Activated T-cell treated with anti-CD3 and anti-CD28 coated beads, Interleukin-2, amount 50 U/mL, for 4 hours (primary cell): Measurements from ENCODE around the gene EML5. TPM values are rescaled to one million over a fixed set of nuclear protein-coding genes. Genes with fewer than 3 reads are reported as not detected.
"Not testable (repeated sequence)": the region's sequence is repeated elsewhere in the genome, so short reads cannot be mapped to it uniquely, and the experiment has no call there.

Source experiments
- ATAC-seq, 2 donors: fragments of 200-7000 bp; cut with Tn5 transposase; one replicate each; pipeline ENCODE4 v1.10.0; 2021
- DNase-seq: peaks from one replicate; pipeline ENCODE4 v3.0.0-alpha.2; 2020
- H3K27me3 Mint-ChIP-seq: one replicate; pipeline ENCODE4 v1.8.0; 2021; ENCODE audit warnings: low read depth, mixed read lengths
- H3K36me3 Mint-ChIP-seq: one replicate; pipeline ENCODE4 v1.8.0; 2022; ENCODE audit warnings: mixed read lengths; ENCODE audit not compliant: insufficient read depth
- H3K4me1 Mint-ChIP-seq: one replicate; pipeline ENCODE4 v1.8.0; 2021; ENCODE audit warnings: low read depth, mixed read lengths
- H3K4me3 Mint-ChIP-seq: one replicate; pipeline ENCODE4 v1.8.0; 2021; ENCODE audit warnings: mild to moderate bottlenecking, moderate library complexity, mixed read lengths
- H3K9me3 Mint-ChIP-seq: one replicate; pipeline ENCODE4 v1.8.0; 2021; ENCODE audit warnings: mixed read lengths
- total RNA-seq, 3 donors: library from RNA; stranded (reverse); gene quantifications; one replicate each; pipeline ENCODE4 v1.2.1, GENCODE V29; 2021

The EML5 gene
- total RNA-seq, 3 donors from 2014 or later = 3.6 to 4.1 (median 4.0) TPM

DNA sequence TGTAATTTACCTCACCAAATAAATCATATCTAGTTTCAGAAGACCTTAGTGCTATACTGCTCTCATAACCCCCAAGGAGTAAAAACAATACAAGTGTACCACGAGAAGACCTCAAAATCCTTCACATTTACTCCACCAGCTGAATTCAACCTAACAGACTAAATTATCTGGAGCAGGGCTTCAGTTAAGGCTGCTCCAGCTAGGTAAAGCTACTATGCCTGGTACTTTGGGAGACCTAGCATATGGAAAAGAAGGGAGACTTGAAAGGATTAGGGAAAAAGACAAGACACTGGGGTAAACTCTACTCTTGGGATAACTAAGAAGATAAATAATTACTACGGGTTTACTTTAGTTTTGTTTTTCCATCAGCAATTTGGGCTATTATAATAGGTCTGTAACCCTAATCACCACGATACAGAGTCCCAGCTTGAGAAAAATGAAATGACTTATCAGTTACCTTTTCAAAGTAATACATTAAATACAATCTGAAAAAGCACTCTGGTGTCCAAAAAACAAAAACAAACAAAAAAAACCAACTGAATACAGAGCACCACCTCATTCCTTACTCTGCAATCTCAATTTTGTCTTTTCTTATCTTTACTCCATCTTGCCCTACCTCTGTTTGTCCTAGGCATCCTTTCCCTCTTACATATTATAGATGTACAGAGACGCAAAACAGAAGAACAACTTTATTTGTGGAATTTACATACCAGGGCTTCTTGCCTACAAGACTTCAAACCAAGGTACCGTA, 2.1 kb downstream of the EML5 start:
- Mint-ChIP-seq H3K9me3 (no peaks in the 10 kb centered on the region), H3K4me3 (peak overlapping the region; percentile 88), H3K36me3 (peaks cover 2% of the 10 kb centered on the region), H3K27me3 (no peaks in the 10 kb centered on the region), H3K4me1 (peaks cover 28% of the 10 kb centered on the region)
- DNase-seq (no peak), ATAC-seq (no peak)

- H3K36me3 Mint-ChIP-seq, H3K9me3 Mint-ChIP-seq, DNase-seq, H3K4me3 Mint-ChIP-seq, H3K27me3 Mint-ChIP-seq: not testable (repeated sequence)
- ATAC-seq = peak; percentile 5 to 13
- peaks cover 28% of the 10 kb centered on the region for H3K4me1 Mint-ChIP-seq
These were observed 3.2 kb downstream of the EML5 start for GRCh38 chr14:88789573-88789972.

GRCh38 chr14:88786715-88787114, 6.0 kb downstream of the EML5 start:
- no peaks in the 10 kb centered on the region for H3K27me3 Mint-ChIP-seq
- peaks cover 18% of the 10 kb centered on the region for H3K4me1 Mint-ChIP-seq
- DNase-seq (no peak), ATAC-seq (no peak)
- peaks cover 16% of the 10 kb centered on the region for H3K9me3 Mint-ChIP-seq
- no peak overlapping the region for H3K4me3 Mint-ChIP-seq
- H3K36me3 Mint-ChIP-seq = peaks cover 14% of the 10 kb centered on the region

DNA sequence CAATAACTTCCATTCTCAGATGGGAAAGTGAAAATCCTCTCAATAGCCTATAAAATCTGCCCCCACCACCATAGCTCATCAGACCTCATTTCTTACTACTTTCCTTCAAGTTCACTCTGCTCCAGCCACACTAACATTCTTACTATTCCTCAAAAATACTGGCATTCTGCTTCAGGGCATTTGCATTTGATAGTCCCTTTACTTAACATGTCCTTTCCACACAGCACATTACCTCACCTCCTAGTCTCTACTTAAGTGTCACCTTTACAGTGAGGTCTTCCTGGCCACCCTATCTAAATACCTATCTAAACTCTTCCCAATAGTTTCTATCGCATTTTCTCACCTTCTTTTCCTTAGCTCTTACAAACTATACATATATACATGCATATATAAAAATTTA, 6.8 kb downstream of the EML5 start:
- DNase-seq (no peak), ATAC-seq (no peak)
- Mint-ChIP-seq H3K9me3 (peaks cover 18% of the 10 kb centered on the region), H3K4me1 (peaks cover 11% of the 10 kb centered on the region), H3K27me3 (no peaks in the 10 kb centered on the region), H3K4me3 (no peak overlapping the region), H3K36me3 (peaks cover 15% of the 10 kb centered on the region)

GRCh38 chr14:88775532-88775931, 17.2 kb downstream of the EML5 start:
- no peak for ATAC-seq

GRCh38 chr14:88770736-88771135, 22.0 kb downstream of the EML5 start:
- Mint-ChIP-seq H3K9me3 (peaks cover 18% of the 10 kb centered on the region), H3K4me1 (no peaks in the 10 kb centered on the region), H3K27me3 (no peaks in the 10 kb centered on the region), H3K36me3 (peaks cover 9% of the 10 kb centered on the region), H3K4me3 (no peak overlapping the region)
- no peak for DNase-seq
- ATAC-seq = no peak

More at GRCh38 chr14:88775532-88775931, 17.2 kb downstream of the EML5 start:
- no peak overlapping the region for H3K4me3 Mint-ChIP-seq
- no peaks in the 10 kb centered on the region for H3K27me3 Mint-ChIP-seq
- peaks cover 8% of the 10 kb centered on the region for H3K36me3 Mint-ChIP-seq
- H3K9me3 Mint-ChIP-seq = no peaks in the 10 kb centered on the region
- no peak for DNase-seq
- H3K4me1 Mint-ChIP-seq = no peaks in the 10 kb centered on the region

GRCh38 chr14:88765130-88765529, 27.6 kb downstream of the EML5 start:
- ATAC-seq = no peak
- no peaks in the 10 kb centered on the region for H3K4me1 Mint-ChIP-seq
- DNase-seq = no peak
- H3K36me3 Mint-ChIP-seq = peaks cover 12% of the 10 kb centered on the region
- H3K9me3 Mint-ChIP-seq = peaks cover 35% of the 10 kb centered on the region
- no peak overlapping the region for H3K4me3 Mint-ChIP-seq
- H3K27me3 Mint-ChIP-seq = peaks cover 5% of the 10 kb centered on the region

DNA sequence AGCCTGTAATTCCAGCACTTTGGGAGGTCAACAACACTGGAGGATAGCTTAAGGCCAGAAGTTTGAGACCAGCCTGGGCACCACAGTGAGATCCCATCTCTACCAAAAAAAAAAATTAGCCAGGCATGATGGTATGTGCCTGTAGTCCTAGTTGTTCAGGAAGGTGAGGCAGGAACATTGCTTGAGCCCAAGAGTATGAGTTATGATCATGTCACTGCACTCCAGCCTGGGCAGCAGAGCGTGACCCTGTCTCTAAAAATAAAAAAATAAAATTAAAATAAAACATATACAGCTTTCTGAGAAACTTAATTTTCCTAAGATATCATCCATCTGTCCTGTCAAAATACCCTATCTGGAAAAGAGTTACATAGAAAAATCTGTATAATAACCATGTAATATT, 38.9 kb downstream of the EML5 start:
- Mint-ChIP-seq H3K9me3 (no peaks in the 10 kb centered on the region), H3K36me3 (peaks cover 4% of the 10 kb centered on the region)
- DNase-seq = no peak

GRCh38 chr14:88750945-88751344, 41.8 kb downstream of the EML5 start:
- Mint-ChIP-seq H3K9me3 (no peaks in the 10 kb centered on the region), H3K4me3 (no peak overlapping the region)

More for the DNA sequence above, 38.9 kb downstream of the EML5 start:
- Mint-ChIP-seq H3K27me3 (no peaks in the 10 kb centered on the region), H3K4me1 (no peaks in the 10 kb centered on the region), H3K4me3 (no peak overlapping the region)
- no peak for ATAC-seq

GRCh38 chr14:88750413-88750812, 42.3 kb downstream of the EML5 start:
- ATAC-seq (no peak), DNase-seq (no peak)
- Mint-ChIP-seq H3K36me3 (peaks cover 2% of the 10 kb centered on the region), H3K9me3 (no peaks in the 10 kb centered on the region), H3K27me3 (no peaks in the 10 kb centered on the region), H3K4me3 (no peak overlapping the region), H3K4me1 (no peaks in the 10 kb centered on the region)

More at GRCh38 chr14:88750945-88751344, 41.8 kb downstream of the EML5 start:
- ATAC-seq (no peak), DNase-seq (no peak)
- no peaks in the 10 kb centered on the region for H3K27me3 Mint-ChIP-seq
- H3K36me3 Mint-ChIP-seq = peaks cover 2% of the 10 kb centered on the region
- H3K4me1 Mint-ChIP-seq = no peaks in the 10 kb centered on the region

DNA sequence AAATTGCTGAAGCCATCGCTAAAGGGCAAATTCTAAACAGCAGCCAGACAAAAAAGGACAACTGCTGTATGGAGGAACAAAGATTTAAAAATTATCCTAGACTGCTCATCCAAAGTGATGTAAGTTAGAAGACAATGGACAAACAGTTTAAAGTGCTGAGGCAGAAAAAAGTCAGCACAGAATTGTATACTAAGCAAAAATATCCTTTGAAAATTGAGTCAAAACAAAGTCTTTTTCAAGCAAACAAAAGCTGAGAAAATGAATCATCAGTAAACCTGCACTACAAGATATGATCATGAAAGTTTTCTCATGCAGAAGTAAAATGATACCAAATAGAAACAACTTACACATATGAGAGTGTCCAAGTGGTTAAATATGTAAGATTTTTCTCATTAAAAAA, 43.6 kb downstream of the EML5 start:
- peaks cover 2% of the 10 kb centered on the region for H3K36me3 Mint-ChIP-seq
- ATAC-seq (no peak), DNase-seq (no peak)
- H3K4me3 Mint-ChIP-seq = no peak overlapping the region
- H3K4me1 Mint-ChIP-seq = no peaks in the 10 kb centered on the region
- no peaks in the 10 kb centered on the region for H3K27me3 Mint-ChIP-seq
- H3K9me3 Mint-ChIP-seq = no peaks in the 10 kb centered on the region

DNA sequence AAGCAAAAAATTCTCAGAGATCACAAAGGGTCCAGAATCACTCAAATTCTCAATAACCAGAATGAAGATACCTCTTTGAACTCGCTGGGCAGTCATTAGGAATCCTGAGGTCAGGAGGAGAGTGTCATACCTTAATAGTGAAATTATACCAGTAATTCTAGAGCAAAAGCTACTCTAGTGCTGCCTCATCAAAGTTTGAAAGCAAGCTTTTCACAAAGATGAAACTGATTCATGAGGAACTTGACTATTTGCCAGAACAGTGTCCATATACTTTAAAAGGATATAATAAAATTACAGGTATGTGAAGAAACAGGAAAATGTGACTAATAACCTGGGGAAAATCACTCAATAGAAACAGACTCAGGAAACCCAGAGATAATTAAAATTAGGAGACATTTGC, 44.5 kb downstream of the EML5 start:
- DNase-seq = no peak
- Mint-ChIP-seq H3K36me3 (peaks cover 2% of the 10 kb centered on the region), H3K4me3 (no peak overlapping the region), H3K4me1 (no peaks in the 10 kb centered on the region), H3K27me3 (no peaks in the 10 kb centered on the region), H3K9me3 (no peaks in the 10 kb centered on the region)
- no peak for ATAC-seq

- Mint-ChIP-seq H3K27me3 (no peaks in the 10 kb centered on the region), H3K36me3 (no peaks in the 10 kb centered on the region), H3K9me3 (no peaks in the 10 kb centered on the region), H3K4me3 (no peak overlapping the region), H3K4me1 (no peaks in the 10 kb centered on the region)
- ATAC-seq = no peak
- DNase-seq = no peak
These were observed 46.7 kb downstream of the EML5 start for GRCh38 chr14:88746052-88746451.

GRCh38 chr14:88737245-88737644, 55.5 kb downstream of the EML5 start:
- H3K4me3 Mint-ChIP-seq = no peak overlapping the region
- peaks cover 19% of the 10 kb centered on the region for H3K36me3 Mint-ChIP-seq
- no peaks in the 10 kb centered on the region for H3K4me1 Mint-ChIP-seq
- DNase-seq (no peak), ATAC-seq (no peak)
- no peaks in the 10 kb centered on the region for H3K27me3 Mint-ChIP-seq
- H3K9me3 Mint-ChIP-seq = no peaks in the 10 kb centered on the region

- Mint-ChIP-seq H3K4me3 (no peak overlapping the region), H3K36me3 (peaks cover 16% of the 10 kb centered on the region), H3K27me3 (no peaks in the 10 kb centered on the region), H3K9me3 (no peaks in the 10 kb centered on the region), H3K4me1 (no peaks in the 10 kb centered on the region)
- no peak for DNase-seq
- ATAC-seq = no peak
These were observed 59.6 kb downstream of the EML5 start for GRCh38 chr14:88733121-88733520.
